GM18907 (cell line): Measurements from ENCODE around the gene BACH1.
"Not testable (repeated sequence)": the region's sequence is repeated elsewhere in the genome, so short reads cannot be mapped to it uniquely, and the experiment has no call there.

Experiments
- ATAC-seq: cut with Tn5 transposase; IDR thresholded peaks from one replicate; pipeline ENCODE4 v1.9.1; 2021; ENCODE audit warnings: mild to moderate bottlenecking, moderate library complexity; ENCODE audit not compliant: unreplicated experiment

BACH1 gene

GRCh38 chr21:29342363-29342957 is 43.7 kb downstream of the BACH1 start:
- peak; percentile 53 for ATAC-seq

GRCh38 chr21:29343519-29343918 is 44.8 kb downstream of the BACH1 start:
- ATAC-seq: no peak

- ATAC-seq: no peak
Measured at GRCh38 chr21:29346281-29346680, 47.6 kb downstream of the BACH1 start.

- ATAC-seq: no peak
Measured at GRCh38 chr21:29346771-29347170, 48.0 kb downstream of the BACH1 start.

GRCh38 chr21:29347274-29347681 is 48.6 kb downstream of the BACH1 start:
- ATAC-seq: no peak

GRCh38 chr21:29349702-29350101 is 51.0 kb downstream of the BACH1 start:
- ATAC-seq: no peak

- no peak for ATAC-seq
Measured at GRCh38 chr21:29350246-29350779, 51.6 kb downstream of the BACH1 start.

- ATAC-seq: no peak
Measured at GRCh38 chr21:29351691-29352090, 53.0 kb downstream of the BACH1 start.

- ATAC-seq: not testable (repeated sequence)
Measured at GRCh38 chr21:29355043-29355710, 56.5 kb downstream of the BACH1 start.

- ATAC-seq: not testable (repeated sequence)
Measured at GRCh38 chr21:29356291-29356690, 57.6 kb downstream of the BACH1 start.

- not testable (repeated sequence) for ATAC-seq
Measured at GRCh38 chr21:29356810-29357209, 58.1 kb downstream of the BACH1 start.

GRCh38 chr21:29359718-29360117 is 61.0 kb downstream of the BACH1 start:
- ATAC-seq: no peak

GRCh38 chr21:29360799-29361765 is 62.4 kb downstream of the BACH1 start:
- no peak for ATAC-seq

GRCh38 chr21:29362758-29363157 is 64.0 kb downstream of the BACH1 start:
- no peak for ATAC-seq

- ATAC-seq: no peak
Measured at GRCh38 chr21:29365661-29366265, 67.0 kb downstream of the BACH1 start.

GRCh38 chr21:29366532-29366931 is 67.8 kb downstream of the BACH1 start:
- no peak for ATAC-seq

- no peak for ATAC-seq
Measured at GRCh38 chr21:29367335-29367734, 68.6 kb downstream of the BACH1 start.

- no peak for ATAC-seq
Measured at GRCh38 chr21:29368906-29369305, 70.2 kb downstream of the BACH1 start.

GRCh38 chr21:29371464-29371863 is 72.7 kb downstream of the BACH1 start:
- ATAC-seq: no peak

GRCh38 chr21:29372063-29372802 is 73.5 kb downstream of the BACH1 start:
- peak; percentile 81 for ATAC-seq
